IPS-15b (cell line): ENCODE measurements around the gene SRGAP2B.
A peak's percentile ranks its signal among the peaks of the same experiment; 100 is the strongest.
"Not testable (repeated sequence)": the region's sequence is repeated elsewhere in the genome, so short reads cannot be mapped to it uniquely, and the experiment has no call there.

Experiments
- H3K27me3 ChIP-seq: one replicate; pipeline ENCODE4 v1.6.1; 2013; ENCODE audit warnings: low read length; ENCODE audit not compliant: control insufficient read depth, insufficient read depth
- H3K36me3 ChIP-seq: one replicate; pipeline ENCODE4 v1.6.1; 2013; ENCODE audit warnings: low read length; ENCODE audit not compliant: control insufficient read depth, insufficient read depth
- H3K4me1 ChIP-seq: one replicate; pipeline ENCODE4 v1.6.1; 2013; ENCODE audit warnings: mild to moderate bottlenecking, low read length; ENCODE audit not compliant: control insufficient read depth, insufficient read depth
- H3K4me3 ChIP-seq: one replicate; pipeline ENCODE4 v1.5.1; 2013; ENCODE audit warnings: low read depth, low read length
- H3K9ac ChIP-seq: one replicate; pipeline ENCODE4 v1.6.1; 2013; ENCODE audit warnings: low read depth, mild to moderate bottlenecking, low read length
- H3K9me3 ChIP-seq: one replicate; pipeline ENCODE4 v1.6.1; 2013; ENCODE audit warnings: mild to moderate bottlenecking, low read length; ENCODE audit not compliant: control insufficient read depth, insufficient read depth

Gene SRGAP2B

GRCh38 chr1:145095284-145096057 lies at the start of gene SRGAP2B, which contains the start of gene FAM72D:
SRGAP2B (minus strand) TSS chr1:145095328; CDS start chr1:145092901, 2,427 bp downstream.
FAM72D (plus strand) TSS chr1:145095974; CDS start chr1:145096848, 874 bp downstream.
- not testable (repeated sequence) for H3K27me3 ChIP-seq, H3K9me3 ChIP-seq, H3K4me1 ChIP-seq, H3K36me3 ChIP-seq, H3K9ac ChIP-seq
- peak within 1 kb of the TSS; percentile 39 for H3K4me3 ChIP-seq

GRCh38 chr1:145144264-145144913 lies 49.3 kb upstream of the SRGAP2B start:
- not testable (repeated sequence) for H3K36me3 ChIP-seq, H3K27me3 ChIP-seq, H3K9me3 ChIP-seq, H3K9ac ChIP-seq, H3K4me3 ChIP-seq, H3K4me1 ChIP-seq

GRCh38 chr1:145140549-145140948 lies 45.4 kb upstream of the SRGAP2B start:
- not testable (repeated sequence) for H3K36me3 ChIP-seq, H3K9me3 ChIP-seq, H3K9ac ChIP-seq, H3K4me3 ChIP-seq, H3K27me3 ChIP-seq, H3K4me1 ChIP-seq

- not testable (repeated sequence) for H3K4me3 ChIP-seq, H3K9me3 ChIP-seq, H3K9ac ChIP-seq, H3K36me3 ChIP-seq, H3K4me1 ChIP-seq, H3K27me3 ChIP-seq
Observed at GRCh38 chr1:145134476-145134875, 39.3 kb upstream of the SRGAP2B start.

- H3K9ac ChIP-seq, H3K9me3 ChIP-seq, H3K36me3 ChIP-seq, H3K4me3 ChIP-seq, H3K4me1 ChIP-seq, H3K27me3 ChIP-seq: not testable (repeated sequence)
Observed at GRCh38 chr1:145128697-145129469, 33.8 kb upstream of the SRGAP2B start.

- H3K4me3 ChIP-seq, H3K9ac ChIP-seq, H3K4me1 ChIP-seq, H3K9me3 ChIP-seq, H3K27me3 ChIP-seq, H3K36me3 ChIP-seq: not testable (repeated sequence)
Observed at GRCh38 chr1:145127144-145127543, 32.0 kb upstream of the SRGAP2B start.

GRCh38 chr1:145125112-145125511 lies 30.0 kb upstream of the SRGAP2B start:
- not testable (repeated sequence) for H3K9ac ChIP-seq, H3K4me1 ChIP-seq, H3K36me3 ChIP-seq, H3K4me3 ChIP-seq, H3K27me3 ChIP-seq, H3K9me3 ChIP-seq

- not testable (repeated sequence) for H3K4me3 ChIP-seq, H3K9ac ChIP-seq, H3K9me3 ChIP-seq, H3K27me3 ChIP-seq, H3K4me1 ChIP-seq, H3K36me3 ChIP-seq
Observed at GRCh38 chr1:145123992-145124641, 29.0 kb upstream of the SRGAP2B start.

GRCh38 chr1:145123062-145123395 lies 27.9 kb upstream of the SRGAP2B start:
- not testable (repeated sequence) for H3K36me3 ChIP-seq, H3K27me3 ChIP-seq, H3K9me3 ChIP-seq, H3K9ac ChIP-seq, H3K4me3 ChIP-seq, H3K4me1 ChIP-seq

GRCh38 chr1:145122344-145123061 lies 27.4 kb upstream of the SRGAP2B start:
- not testable (repeated sequence) for H3K27me3 ChIP-seq, H3K9me3 ChIP-seq, H3K4me1 ChIP-seq, H3K4me3 ChIP-seq, H3K36me3 ChIP-seq, H3K9ac ChIP-seq

GRCh38 chr1:145119842-145120241 lies 24.7 kb upstream of the SRGAP2B start:
- H3K4me1 ChIP-seq, H3K36me3 ChIP-seq, H3K4me3 ChIP-seq, H3K9ac ChIP-seq, H3K27me3 ChIP-seq, H3K9me3 ChIP-seq: not testable (repeated sequence)
